GM12801 (cell line): Measurements from ENCODE around the gene AIFM2.

ENCODE experiments used
- CTCF ChIP-seq: IDR thresholded peaks from one replicate; pipeline ENCODE4 v1.5.1; 2011; ENCODE audit warnings: control low read depth; ENCODE audit not compliant: insufficient read length; ENCODE audit errors: extremely low read depth

The AIFM2 gene

GRCh38 chr10:70101668-70102067 lies 31.0 kb downstream of the AIFM2 start:
- TF ChIP-seq CTCF: no peak

GRCh38 chr10:70098271-70098670 lies 34.4 kb downstream of the AIFM2 start:
- no peak for TF ChIP-seq CTCF

GRCh38 chr10:70097459-70097858 lies 35.2 kb downstream of the AIFM2 start:
- no peak for TF ChIP-seq CTCF

- TF ChIP-seq CTCF: no peak
These were observed 35.8 kb downstream of the AIFM2 start for GRCh38 chr10:70096705-70097420.

- TF ChIP-seq CTCF: no peak
These were observed 36.5 kb downstream of the AIFM2 start for GRCh38 chr10:70096016-70096704.

- no peak for TF ChIP-seq CTCF
These were observed 38.4 kb downstream of the AIFM2 start for GRCh38 chr10:70094250-70094649.

GRCh38 chr10:70093335-70093944 lies 39.2 kb downstream of the AIFM2 start:
- TF ChIP-seq CTCF: no peak
